ENCODE data around the gene RCSD1.

- TF ChIP-seq CTCF (IDR thresholded peaks at IDR 0.05 in 2 of 3, conservative IDR thresholded peaks at IDR 0.05 in 1 of 3; ENCODE audit: control insufficient read depth in 2 of 3, extremely low read depth in 1 of 3, insufficient read depth in 1 of 3, low read depth in 3 of 3, low read length in 3 of 3): no peak
- TF ChIP-seq ZNF274 (IDR thresholded peaks at IDR 0.05; ENCODE audit: insufficient read depth, insufficient read length): no peak
- TF ChIP-seq BCLAF1 (IDR thresholded peaks at IDR 0.05): no peak
- TF ChIP-seq EZH2 (IDR thresholded peaks at IDR 0.05; ENCODE audit: borderline replicate concordance, control insufficient read depth, low read depth, low read length): no peak
- TF ChIP-seq JUNB (IDR thresholded peaks at IDR 0.05): no peak
- TF ChIP-seq POLR2A (IDR thresholded peaks at IDR 0.05; ENCODE audit: low read depth, low read length): no peak
- no peak for TF ChIP-seq EP300 (IDR thresholded peaks at IDR 0.05; ENCODE audit: borderline replicate concordance in 1 of 2, control insufficient read depth in 1 of 2, low read depth in 2 of 2, low read length in 2 of 2)
- TF ChIP-seq, protein P1, sequence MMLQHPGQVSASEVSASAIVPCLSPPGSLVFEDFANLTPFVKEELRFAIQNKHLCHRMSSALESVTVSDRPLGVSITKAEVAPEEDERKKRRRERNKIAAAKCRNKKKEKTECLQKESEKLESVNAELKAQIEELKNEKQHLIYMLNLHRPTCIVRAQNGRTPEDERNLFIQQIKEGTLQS (IDR thresholded peaks at IDR 0.05; ENCODE audit: borderline replicate concordance, extremely low read depth, low read depth, low read length): no peak
- TF ChIP-seq, protein P2, sequence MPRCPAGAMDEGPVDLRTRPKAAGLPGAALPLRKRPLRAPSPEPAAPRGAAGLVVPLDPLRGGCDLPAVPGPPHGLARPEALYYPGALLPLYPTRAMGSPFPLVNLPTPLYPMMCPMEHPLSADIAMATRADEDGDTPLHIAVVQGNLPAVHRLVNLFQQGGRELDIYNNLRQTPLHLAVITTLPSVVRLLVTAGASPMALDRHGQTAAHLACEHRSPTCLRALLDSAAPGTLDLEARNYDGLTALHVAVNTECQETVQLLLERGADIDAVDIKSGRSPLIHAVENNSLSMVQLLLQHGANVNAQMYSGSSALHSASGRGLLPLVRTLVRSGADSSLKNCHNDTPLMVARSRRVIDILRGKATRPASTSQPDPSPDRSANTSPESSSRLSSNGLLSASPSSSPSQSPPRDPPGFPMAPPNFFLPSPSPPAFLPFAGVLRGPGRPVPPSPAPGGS (IDR thresholded peaks at IDR 0.05; ENCODE audit: borderline replicate concordance, insufficient read depth, low read depth, low read length, poor library complexity, severe bottlenecking): no peak
- TF ChIP-seq RBBP5 (conservative IDR thresholded peaks at IDR 0.05): no peak
- no peak for TF ChIP-seq CREM (IDR thresholded peaks at IDR 0.05; ENCODE audit: low read depth)
- no peak for TF ChIP-seq TCF3 (IDR thresholded peaks at IDR 0.05; ENCODE audit: borderline replicate concordance, insufficient read depth, low read depth, low read length)
- no peak for TF ChIP-seq TAF1 (IDR thresholded peaks at IDR 0.05; ENCODE audit: borderline replicate concordance, low read depth, low read length)
Observed at GRCh38 chr1:167584581-167584980, 45.5 kb upstream of the RCSD1 start.

Data from GM12878 (cell line).